ENCODE measurements around the gene KCNK16. TPM values are rescaled to one million over a fixed set of nuclear protein-coding genes. Genes with fewer than 3 reads are reported as not detected.

The KCNK16 gene
- total and polyA plus RNA-seq, 7 donors = not detected

Other genes starting within 250 kb of the KCNK16 start
- gene SAYSD1, start 207.5 kb downstream of the KCNK16 start, total RNA-seq = 10 to 100 TPM; 11.5 to 20.8 (median 18.9) TPM
- gene SAYSD1, start 207.5 kb downstream of the KCNK16 start, polyA plus RNA-seq = 10 to 100 TPM in 2 of 3 donors, 1 to 10 TPM in 1; 8.8 to 15.0 (median 13.9) TPM
- 1 to 10 TPM; 3.0 to 7.5 (median 4.9) TPM for gene KCNK5, start 93.2 kb downstream of the KCNK16 start, total RNA-seq
- gene KCNK5, start 93.2 kb downstream of the KCNK16 start, polyA plus RNA-seq = 10 to 100 TPM in 1 of 3 donors, 1 to 10 TPM in 2; 8.4 to 26.9 (median 8.6) TPM
- 1 to 10 TPM in 2 of 4 donors, not detected in 2; 1.1 to 1.4 TPM for gene KCNK17, start 8.3 kb downstream of the KCNK16 start, total RNA-seq
- under 1 TPM in 1 of 3 donors, not detected in 2; 0.17 TPM for gene KCNK17, start 8.3 kb downstream of the KCNK16 start, polyA plus RNA-seq